Cortex of kidney (tissue), 1 donor: ENCODE data around the gene DACH1.

Source experiments
- DNase-seq: peaks from one replicate; lab custom pipeline; 2025; lab: John Stamatoyannopoulos, UW

Gene DACH1

DNA sequence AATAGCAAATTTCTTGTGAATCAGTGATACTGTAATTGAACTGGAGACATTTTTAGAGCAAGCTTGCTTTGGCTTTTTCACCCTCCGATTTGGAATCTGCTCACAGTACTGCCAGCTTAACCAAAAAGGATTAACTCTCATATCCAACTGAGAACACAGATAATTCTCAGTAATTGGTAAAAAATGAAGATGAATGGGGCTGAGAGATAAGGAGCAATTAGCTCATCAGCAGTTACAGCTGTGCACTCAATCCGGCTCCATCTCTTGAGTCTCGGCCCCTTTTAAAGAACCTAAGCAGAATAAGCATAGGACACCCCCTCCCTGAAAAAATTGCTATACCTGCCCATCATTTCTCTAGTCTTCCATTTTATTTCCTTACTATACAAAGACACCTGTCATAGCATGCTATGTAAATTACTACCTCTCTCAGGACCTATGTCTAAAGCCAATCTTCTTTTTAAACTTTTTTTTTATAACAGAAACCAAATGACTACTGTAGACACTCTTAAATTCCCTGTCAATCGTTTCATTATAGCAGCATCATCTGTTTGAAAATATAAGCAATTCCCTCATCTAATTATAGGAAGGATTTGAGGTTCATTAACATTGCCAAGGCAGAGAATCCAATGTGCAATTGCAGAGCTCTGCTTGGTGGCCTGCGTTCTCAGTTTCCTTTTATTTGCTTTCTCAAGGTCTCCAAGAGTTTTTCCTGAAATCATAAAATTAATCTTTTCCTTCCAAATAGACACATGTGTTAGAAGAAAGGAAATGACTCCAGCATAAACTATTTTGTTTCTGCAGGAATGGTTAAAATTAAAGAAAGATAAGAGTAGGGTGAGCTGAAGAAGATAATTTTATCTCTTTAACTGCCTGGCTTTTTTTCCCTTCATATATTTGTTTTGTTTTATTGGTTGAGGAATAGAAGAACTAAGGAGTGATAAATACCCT, 242.1 kb downstream of the DACH1 start:
- no peak for DNase-seq

DNA sequence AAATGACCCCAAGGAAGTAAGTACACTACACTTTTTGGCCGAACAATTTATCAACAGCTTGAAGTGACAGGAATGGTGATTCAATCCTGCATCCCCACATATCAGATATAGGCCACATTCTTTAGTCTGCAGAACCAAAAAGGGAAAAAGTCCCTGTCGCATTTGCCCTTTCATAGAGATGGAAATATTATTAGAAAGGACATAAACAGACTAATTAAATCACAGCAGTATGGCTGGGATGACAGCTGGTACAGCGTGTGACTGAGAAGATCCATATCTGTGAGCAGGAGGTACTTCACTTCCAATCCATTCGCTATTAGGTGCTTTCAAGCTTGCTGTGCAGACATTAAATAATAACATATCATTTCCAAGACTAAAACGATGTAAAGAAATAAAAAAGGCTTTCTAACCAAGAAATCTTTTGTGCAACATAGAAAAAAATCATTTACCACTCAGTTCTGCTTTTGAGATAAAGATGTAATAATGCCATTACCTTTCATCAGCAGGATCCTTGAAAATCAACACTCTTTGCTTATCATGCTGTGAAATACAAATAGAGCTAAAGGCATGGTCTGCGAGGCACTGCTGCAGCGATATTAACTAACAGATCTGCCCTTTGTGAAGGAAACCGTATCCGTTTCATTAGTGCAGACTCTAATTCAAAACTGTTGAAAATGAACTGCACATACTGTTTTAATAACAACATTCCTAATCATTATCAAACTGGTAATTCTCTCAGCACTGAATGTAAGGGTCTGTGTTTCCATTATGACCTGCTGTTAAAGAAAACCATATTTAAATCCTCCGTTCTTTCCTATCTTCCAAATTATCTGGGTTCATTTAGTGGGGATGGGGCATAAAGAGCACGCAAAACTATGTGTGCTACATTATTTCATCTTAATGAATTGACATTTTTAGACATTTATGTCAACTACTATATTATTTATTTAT, 245.6 kb downstream of the DACH1 start:
- no peak for DNase-seq

DNA sequence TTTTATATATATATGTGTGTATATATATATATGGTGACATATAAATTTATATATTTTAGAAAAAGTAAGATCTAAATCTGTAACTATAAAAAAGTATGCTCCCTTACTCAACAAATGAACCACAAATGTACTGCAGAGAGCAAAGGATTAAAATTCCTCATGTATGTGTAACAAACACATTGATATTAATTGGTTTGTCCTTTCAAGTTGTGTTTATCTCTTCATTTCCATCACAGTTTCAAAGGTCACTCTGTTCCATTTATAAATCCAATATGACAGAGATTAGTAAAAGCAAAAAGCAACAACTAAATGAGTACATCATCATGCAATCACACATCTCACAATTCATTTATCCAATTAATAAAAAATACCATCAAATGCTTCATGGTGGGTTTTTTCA, 247.9 kb downstream of the DACH1 start:
- DNase-seq: no peak

DNA sequence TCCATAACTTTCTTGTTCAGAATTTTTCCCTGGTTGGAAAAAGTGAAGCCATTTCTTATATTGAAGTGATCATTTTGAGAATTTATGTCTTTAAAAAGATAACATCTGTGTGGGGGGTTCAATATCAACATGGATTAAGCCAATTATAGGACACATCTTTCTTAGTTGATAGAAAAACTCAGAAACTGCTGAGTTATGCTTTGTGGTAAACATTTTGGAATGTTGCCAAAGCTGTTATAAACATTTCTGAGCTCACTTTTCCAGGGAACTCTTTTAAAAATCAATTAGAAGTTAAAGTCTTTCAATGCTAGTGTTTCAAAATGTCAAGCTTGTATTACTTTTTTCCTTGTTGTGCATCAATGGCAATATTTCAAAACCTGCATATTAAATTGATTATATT, 248.8 kb downstream of the DACH1 start:
- no peak for DNase-seq

DNA sequence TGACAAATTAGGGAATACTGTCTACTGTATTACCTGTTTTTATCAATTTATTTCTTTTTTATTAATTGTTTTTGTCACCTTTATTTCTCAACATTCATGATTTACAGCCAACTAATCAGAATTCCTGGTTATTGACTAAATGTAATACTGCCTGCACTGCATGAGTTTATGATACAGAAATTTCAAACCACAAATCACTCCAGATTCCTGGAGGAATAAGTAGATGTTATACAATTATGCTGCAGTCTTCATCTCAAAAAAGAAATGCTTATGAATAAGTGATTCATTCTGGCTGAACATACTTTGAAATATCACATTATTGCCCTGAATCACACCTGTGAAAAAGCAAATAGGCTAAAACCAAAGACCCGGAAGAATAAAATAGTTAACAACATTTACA, 249.7 kb downstream of the DACH1 start:
- DNase-seq: no peak

DNA sequence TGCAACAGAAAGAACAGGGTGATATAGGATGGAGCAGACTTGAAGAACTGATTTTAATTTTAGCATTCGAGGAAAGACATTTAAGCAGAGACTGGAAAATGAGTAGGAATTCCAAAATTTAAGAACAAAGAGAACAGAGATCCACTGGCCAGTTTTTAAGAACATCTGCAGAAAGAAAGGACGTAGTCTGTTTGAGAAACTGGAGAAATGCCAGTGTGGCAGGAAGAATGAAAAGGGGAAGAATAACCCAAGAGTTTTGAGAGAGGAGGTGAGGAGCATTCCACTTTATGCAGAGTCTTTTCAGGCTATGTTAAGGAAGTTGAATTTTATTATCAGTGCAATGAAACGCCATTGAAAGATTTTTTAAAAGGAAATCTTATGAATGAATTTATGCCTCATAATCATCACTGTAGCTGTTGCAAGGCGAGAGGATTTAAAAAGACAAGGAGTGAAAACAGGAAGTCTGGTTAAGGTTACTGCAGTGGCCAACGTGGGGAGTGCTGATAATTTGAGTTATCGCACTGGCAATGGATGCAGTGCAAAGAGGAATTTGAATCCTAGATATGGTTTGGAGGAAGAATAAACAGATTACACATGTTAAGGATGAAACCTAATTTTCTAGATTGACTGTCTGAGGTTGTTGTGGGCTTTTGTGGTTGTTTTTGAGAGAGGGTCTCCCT, 253.8 kb downstream of the DACH1 start:
- DNase-seq: no peak

DNA sequence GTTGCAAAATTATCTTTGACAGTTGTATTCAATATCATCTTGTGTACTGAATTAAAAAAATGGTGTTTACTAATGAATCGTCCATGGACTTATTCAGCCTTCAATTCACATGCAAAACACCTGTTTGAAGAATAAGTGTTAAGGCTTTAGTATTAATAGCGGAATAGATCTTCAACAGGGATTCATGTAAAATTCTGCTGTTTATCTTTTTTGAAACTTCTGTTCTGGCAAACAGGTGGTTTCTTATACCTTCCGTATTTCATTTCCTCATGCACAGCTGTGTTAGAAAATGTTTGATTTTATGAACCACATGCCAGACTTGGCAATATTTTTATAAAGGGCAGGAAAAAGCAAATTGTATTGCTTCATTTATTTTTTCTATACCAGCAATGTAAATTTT, 255.7 kb downstream of the DACH1 start:
- DNase-seq: no peak

DNA sequence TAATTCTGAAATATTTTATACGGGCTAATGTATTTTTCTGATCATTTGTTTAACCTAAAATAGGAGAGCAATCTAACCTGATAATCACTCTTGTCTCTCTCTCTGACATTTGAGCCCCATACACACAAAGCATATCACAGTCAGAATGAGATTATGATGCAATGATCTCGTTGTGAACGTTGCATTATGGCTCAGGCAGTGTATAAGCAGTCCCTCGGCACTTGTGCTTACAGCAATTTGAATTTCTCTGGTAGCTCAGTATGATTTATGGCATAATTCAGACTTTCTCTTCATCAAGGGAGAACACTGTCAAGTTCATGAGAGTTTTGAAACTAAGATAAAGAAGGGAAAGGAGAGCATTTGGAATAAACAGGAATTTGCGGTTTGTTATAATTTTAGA, 256.1 kb downstream of the DACH1 start:
- DNase-seq: no peak

DNA sequence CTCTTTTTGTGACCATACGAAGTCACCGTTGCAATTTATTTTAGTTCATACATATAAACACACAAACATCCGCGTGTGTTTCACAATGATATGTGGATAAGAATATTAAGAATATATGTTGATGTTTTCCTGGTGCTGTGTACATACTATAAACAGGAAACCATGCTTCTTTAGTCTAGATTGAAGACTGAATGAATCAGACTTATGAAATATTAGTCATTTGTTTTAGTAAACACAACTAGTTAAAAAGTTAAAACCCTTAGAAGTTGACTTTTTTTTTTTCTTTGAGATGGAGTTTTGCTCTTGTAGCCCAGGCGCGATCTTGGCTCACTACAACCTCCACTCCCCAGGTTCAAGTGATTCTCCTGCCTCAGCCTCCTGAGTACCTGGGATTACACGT, 257.7 kb downstream of the DACH1 start:
- DNase-seq: no peak

DNA sequence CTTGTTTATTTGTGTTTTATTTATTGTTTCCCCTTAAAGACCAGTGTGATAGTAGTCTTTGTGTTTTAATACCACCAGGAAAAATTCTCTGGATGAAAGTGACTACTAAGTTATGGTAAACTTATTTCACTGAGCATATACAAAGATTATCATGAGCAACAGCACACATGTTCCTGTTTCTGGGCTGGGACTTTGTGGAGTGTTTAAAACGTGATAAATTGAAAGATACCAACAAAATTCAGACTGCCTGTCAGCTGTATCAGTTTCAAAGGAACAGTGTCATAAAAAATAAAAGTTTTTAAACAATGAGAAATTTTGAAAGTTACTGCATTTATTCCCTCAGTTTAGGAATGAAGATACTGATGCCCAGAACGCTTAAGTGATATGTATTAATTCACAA, 259.4 kb downstream of the DACH1 start:
- no peak for DNase-seq

DNA sequence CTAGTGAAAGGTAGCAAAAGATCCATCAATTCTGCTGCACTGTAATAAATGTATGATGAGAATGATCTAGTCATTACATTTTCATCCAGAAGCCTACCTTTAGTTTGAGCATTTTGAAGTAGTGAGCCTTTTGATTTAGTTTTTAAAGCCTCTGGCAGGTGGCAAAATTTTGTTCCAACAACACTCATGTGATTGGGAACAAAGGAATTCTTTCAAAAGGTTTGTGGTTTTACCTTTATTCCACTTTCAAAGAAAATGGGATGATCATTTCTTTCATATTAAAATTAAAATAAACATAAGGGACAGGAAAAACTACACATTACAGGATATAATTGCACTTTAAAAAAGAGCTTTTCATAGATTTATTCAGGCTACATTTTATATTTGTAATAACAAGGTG, 260.2 kb downstream of the DACH1 start:
- no peak for DNase-seq

DNA sequence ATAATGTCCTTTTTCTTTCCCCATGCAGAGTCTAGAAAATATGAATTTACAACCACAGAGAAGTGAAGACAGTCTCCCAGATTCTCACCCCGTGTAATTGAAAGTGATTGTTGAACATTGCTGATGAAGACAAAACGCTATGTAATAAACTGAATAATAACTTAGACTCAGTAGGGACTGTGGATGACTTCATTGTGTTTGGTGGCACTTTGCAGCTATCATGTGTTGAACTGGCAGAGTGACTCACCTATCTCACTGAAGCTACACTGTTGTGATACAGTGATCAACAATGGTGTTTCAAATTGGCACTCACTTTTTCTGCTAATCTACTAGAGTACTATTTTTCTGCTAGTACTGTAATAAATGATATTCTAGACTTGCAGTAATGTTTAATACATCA, 261.3 kb downstream of the DACH1 start:
- DNase-seq: no peak

DNA sequence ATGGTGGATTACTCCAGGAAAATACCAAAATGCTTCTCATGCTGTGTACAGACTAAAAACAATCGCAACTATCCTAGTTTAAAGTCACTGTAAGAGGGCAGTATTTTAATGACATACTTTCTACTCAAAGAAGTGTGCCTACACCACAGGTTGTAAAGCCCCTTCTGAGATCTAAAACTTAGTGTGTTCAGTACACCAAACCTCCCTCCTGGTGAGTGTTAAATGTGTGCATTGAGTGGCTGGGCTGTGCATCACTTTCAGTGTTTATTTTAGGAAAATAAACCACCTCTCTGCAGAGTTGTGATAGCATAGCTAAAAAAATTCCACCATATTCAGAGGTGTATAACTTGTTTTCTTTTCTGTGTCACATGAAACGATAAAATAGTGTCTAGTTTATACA, 263.7 kb downstream of the DACH1 start:
- DNase-seq: no peak

DNA sequence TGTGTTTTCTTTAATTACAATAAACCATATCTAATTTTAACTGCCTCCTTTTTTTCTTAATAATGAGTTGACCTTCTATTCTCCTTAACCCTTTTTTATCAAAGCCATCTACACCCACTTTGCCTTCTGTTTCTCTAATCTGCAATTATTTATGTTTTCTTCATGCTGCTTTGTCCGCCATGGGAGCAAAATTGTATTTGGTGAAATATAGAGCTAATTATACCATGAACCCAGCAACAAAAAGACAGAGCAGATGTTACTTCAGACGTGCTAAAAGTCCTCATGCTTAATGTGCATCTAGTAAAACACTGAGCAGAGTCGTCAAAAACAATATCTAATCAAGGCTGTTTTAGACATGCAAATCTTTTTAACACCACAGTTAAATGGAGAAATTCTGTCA, 264.7 kb downstream of the DACH1 start:
- DNase-seq: no peak

DNA sequence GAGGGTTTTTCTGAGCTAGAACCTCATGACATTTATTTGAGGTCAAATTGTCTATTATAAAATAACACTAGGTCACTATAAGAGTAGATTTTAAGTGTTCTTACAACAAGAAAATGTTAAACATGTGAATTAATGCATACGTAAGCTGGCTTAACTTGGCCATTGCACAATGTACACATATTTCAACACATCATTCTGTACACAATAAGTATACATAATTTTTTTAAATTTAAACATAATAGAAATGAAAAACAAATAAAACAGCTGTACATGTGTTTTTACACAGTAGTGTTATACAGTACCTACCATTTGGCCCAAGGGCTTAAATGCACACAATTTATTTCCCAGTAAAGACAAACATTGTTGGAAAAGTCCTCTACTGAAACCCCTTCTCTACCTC, 269.9 kb downstream of the DACH1 start:
- DNase-seq: no peak

DNA sequence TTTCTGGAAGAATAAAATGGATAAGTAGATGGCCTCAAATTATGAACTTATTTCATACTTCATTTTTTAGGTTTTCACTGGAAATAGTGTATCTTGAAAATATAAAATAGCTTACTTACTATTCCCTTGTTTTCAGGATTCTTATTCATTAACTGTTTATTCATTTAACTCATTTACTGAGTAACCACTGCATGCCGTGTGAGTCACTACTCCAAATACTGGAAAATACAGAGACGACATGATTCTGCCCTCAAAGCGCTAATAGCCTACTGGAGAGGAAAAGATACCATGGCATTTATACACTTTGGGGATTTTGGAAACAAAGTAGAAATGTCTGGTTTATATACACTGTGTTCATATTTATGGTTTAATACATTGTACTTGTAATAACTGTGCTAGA, 270.9 kb downstream of the DACH1 start:
- DNase-seq: no peak

DNA sequence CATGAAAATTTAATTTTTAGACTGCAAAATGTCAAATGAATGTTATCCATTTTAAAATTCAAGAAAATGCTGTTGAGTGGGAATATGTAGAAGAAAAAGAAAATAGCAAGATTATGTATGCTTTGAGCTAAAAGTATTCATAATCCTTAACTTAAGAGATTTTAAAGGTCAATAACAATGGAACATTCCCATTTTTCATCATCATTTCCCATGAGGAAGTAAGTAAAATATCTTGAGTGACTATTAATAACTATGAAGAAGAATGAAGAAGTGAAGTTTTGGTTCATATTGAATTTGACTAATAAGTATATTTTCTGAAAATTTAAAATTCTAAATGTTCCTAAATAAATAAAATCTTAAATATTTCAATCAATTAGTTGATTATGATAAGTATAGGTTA, 273.4 kb downstream of the DACH1 start:
- DNase-seq: no peak

DNA sequence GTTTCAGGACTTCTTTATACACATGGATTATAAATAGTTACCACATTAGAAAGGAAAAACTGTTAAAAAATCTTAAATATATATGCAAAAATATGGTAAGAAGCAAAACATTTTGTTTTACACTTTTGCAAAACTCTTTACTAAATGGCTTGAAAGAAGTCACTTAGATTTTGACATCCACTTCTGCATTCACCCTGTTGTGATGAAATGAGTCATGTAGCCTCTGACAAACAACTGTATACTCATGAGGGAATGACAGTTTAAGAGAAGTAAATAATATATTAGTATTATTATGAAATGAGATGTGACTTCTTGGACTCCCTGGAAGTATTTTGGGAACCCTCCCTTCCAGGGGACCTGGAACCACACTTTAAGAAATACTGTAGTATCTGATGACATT, 275.6 kb downstream of the DACH1 start:
- no peak for DNase-seq

DNA sequence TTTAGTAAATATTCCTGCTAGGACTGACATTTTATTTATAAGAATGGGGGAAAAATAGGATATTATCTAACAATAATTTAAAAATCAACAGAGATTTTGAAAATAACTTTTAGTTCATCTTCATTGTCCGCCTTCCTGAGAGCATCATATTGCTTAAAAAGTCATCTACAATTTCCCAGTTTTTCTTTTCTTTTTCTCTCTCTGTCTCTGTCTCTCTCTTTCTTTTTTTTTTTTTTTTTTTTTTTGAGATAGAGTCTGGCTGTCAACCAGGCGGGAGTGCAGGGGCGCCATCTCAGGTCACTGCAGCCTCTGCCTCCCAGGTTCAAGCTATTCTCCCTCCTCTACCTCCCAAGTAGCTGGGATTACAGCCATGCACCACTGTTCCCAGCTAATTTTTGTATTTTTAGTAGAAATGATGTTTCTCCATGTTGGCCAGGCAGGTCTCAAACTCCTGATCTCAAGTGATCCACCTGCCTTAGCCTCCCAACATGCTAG, 276.3 kb downstream of the DACH1 start:
- DNase-seq: no peak

DNA sequence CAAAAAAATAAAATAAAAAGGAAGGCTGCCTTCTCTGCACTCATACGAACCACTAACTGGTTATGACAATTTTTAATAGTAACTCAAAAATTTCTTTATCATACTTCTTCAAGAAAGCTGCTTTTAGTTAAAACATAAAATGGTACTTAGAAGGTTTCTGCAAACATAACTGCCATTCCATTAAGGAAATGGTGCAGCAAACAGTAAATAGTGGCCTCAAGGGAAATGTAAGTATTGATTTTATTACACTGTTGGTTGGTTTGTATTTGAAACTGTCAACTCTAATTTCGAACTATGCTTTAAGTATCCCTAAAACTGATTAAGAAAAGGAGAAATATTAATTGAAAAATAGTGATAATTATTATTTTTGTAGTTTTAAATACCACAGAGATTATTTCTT, 278.0 kb downstream of the DACH1 start:
- no peak for DNase-seq

DNA sequence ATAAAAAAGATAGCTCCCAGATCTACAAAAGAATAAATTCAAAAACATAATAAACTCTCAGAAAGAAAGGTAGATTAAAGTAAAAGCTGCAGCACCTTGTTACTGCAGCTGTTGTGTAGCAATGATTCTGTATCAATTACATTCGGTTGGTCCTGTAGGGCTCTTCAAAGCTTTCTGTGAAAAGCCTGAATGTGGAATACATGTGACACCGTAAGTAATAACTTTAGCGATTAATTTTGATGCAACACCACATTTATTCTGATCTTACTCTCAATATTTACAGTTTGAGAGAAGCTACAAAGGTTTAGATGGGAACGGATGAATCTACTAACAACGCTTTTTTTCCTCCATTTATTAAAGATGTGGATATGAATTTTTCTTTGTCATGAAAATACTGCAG, 279.2 kb downstream of the DACH1 start:
- no peak for DNase-seq

DNA sequence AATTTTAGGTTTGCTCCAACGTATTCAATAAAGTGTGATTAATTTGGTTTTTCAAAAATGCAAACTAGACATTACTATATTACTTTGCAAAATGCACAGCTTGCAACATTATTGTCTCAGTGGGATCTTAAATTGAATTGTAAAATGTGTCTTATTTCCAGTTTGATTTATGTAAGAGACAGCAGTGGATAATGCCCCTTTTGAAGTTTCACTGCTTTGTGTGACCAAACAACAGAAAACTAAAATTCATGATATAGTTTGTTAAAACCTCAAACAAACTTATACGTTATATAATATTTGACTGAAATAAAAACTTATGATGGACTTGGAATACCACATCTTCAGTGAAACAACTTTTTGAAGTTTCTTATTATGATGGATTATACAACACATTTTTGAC, 279.8 kb downstream of the DACH1 start:
- DNase-seq: no peak
